Ishikawa (cell line): Measurements from ENCODE around the gene L3MBTL1.

Source experiments
- CEBPB ChIP-seq: IDR thresholded peaks from 2 replicates; pipeline ENCODE4 v1.6.1; 2012
- CREB1 ChIP-seq: IDR thresholded peaks from 2 replicates; pipeline ENCODE4 v1.6.1; 2012; ENCODE audit warnings: low read depth
- EGR1 ChIP-seq: IDR thresholded peaks from 2 replicates; pipeline ENCODE4 v1.6.1; 2012
- EP300 ChIP-seq: IDR thresholded peaks from 2 replicates; pipeline ENCODE4 v1.6.1; 2012; ENCODE audit warnings: borderline replicate concordance
- FOXM1 ChIP-seq: IDR thresholded peaks from 2 replicates; pipeline ENCODE4 v1.6.1; 2012; ENCODE audit warnings: low read depth, borderline replicate concordance
- NFIC ChIP-seq: IDR thresholded peaks from 2 replicates; pipeline ENCODE4 v1.6.1; 2012
- RAD21 ChIP-seq: IDR thresholded peaks from 2 replicates; pipeline ENCODE4 v1.6.1; 2012; ENCODE audit warnings: low read depth
- REST ChIP-seq: IDR thresholded peaks from 2 replicates; pipeline ENCODE4 v1.6.1; 2012; ENCODE audit warnings: low read depth, mild to moderate bottlenecking
- TAF1 ChIP-seq: IDR thresholded peaks from 2 replicates; pipeline ENCODE4 v1.6.1; 2012; ENCODE audit warnings: low read depth, mild to moderate bottlenecking
- TCF12 ChIP-seq: IDR thresholded peaks from 2 replicates; pipeline ENCODE4 v1.6.1; 2012; ENCODE audit warnings: low read depth
- YY1 ChIP-seq: IDR thresholded peaks from 2 replicates; pipeline ENCODE4 v1.6.1; 2012; ENCODE audit warnings: low read depth
- ZBTB7A ChIP-seq: IDR thresholded peaks from 2 replicates; pipeline ENCODE4 v1.6.1; 2012; ENCODE audit warnings: low read depth
- TF ChIP-seq, protein P1 (sequence below): IDR thresholded peaks from 2 replicates; pipeline ENCODE4 v1.6.1; 2012
- TF ChIP-seq, protein P2 (sequence below): IDR thresholded peaks from 2 replicates; pipeline ENCODE4 v1.6.1; 2012

- TF ChIP-seq, protein P1, sequence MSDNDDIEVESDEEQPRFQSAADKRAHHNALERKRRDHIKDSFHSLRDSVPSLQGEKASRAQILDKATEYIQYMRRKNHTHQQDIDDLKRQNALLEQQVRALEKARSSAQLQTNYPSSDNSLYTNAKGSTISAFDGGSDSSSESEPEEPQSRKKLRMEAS, result no peak
- TF ChIP-seq RAD21 (no peak), EGR1 (no peak), TAF1 (no peak), CEBPB (no peak), YY1 (no peak), EP300 (no peak), CREB1 (no peak), TCF12 (no peak), REST (no peak), FOXM1 (no peak), ZBTB7A (no peak), NFIC (no peak)
- TF ChIP-seq, protein P2, sequence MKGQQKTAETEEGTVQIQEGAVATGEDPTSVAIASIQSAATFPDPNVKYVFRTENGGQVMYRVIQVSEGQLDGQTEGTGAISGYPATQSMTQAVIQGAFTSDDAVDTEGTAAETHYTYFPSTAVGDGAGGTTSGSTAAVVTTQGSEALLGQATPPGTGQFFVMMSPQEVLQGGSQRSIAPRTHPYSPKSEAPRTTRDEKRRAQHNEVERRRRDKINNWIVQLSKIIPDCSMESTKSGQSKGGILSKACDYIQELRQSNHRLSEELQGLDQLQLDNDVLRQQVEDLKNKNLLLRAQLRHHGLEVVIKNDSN, result no peak
Measured at GRCh38 chr20:43542674-43543073, 35.2 kb downstream of the L3MBTL1 start.
